Nephron (organoid): ENCODE data around the gene AP3M1.
A peak's percentile ranks its signal among the peaks of the same experiment; 100 is the strongest.

ENCODE experiments used
- H3K27ac Mint-ChIP-seq, 3 experiments: 2 replicates each; pipeline ENCODE4 v1.8.0; 2020; ENCODE audit warnings: mixed read lengths in 3 of 3, mild to moderate bottlenecking in 2 of 3, moderate library complexity in 1 of 3
- H3K27me3 Mint-ChIP-seq: 2 replicates; pipeline ENCODE4 v1.8.0; 2021; ENCODE audit warnings: low read depth, mild to moderate bottlenecking, moderate library complexity, mixed read lengths
- H3K36me3 Mint-ChIP-seq: 2 replicates; pipeline ENCODE4 v1.8.0; 2020; ENCODE audit warnings: low read depth, mixed read lengths
- H3K4me1 Mint-ChIP-seq: 2 replicates; pipeline ENCODE4 v1.8.0; 2020; ENCODE audit warnings: mixed read lengths
- H3K4me3 Mint-ChIP-seq, 3 experiments: 2 replicates each; pipeline ENCODE4 v1.8.0; 2020; ENCODE audit warnings: mild to moderate bottlenecking in 3 of 3, mixed read lengths in 3 of 3, moderate library complexity in 2 of 3
- H3K9me3 Mint-ChIP-seq: 2 replicates; pipeline ENCODE4 v1.8.0; 2020; ENCODE audit warnings: mixed read lengths
- CTCF ChIP-seq, 3 experiments: fragments of 200-600 bp; sonication (generic); IDR thresholded peaks; one replicate each; pipeline ENCODE4 v1.5.0; 2021; ENCODE audit warnings: antibody characterized with exemption in 3 of 3; ENCODE audit not compliant: unreplicated experiment in 3 of 3

The AP3M1 gene

DNA sequence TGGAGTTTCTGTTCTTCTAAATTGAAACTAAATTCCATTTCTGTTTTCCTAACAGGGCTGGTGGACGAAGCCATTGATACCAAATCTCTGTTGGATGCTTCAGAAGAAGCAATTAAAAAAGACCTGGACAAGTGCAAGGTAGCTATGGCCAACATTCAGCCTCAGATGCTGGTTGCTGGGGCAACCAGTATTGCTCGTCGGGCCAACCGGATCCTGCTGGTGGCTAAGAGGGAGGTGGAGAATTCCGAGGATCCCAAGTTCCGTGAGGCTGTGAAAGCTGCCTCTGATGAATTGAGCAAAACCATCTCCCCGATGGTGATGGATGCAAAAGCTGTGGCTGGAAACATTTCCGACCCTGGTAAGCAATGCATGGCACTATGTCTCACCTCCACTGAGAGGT, 45.6 kb downstream of the AP3M1 start:
- no peak overlapping the region for H3K27ac Mint-ChIP-seq
- TF ChIP-seq CTCF (IDR thresholded peaks at IDR 0.05; ENCODE audit: unreplicated experiment in 3 of 3): no peak
- H3K36me3 Mint-ChIP-seq: peaks cover 83% of the 10 kb centered on the region
- no peak overlapping the region for H3K4me3 Mint-ChIP-seq
- H3K4me1 Mint-ChIP-seq: no peaks in the 10 kb centered on the region
- H3K27me3 Mint-ChIP-seq: no peaks in the 10 kb centered on the region
- no peaks in the 10 kb centered on the region for H3K9me3 Mint-ChIP-seq

DNA sequence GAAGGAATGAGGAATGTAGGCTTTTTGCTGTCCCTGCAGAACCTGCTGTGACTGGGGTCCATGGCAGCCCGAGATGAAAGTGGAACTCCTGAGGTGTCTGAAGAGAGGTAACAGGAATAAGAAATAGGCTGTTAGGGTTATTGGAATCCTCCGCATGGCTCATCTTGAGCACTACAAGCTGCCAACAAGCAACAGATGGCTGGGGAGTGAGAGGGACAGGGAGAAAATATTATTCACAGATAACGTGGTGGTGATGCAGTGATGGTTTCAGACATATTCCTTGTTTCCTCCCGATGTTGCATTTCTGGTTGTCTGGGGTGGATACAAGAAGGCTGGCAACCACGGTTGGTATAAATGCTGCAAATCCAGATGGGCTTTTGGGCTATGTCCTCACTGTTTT, 46.1 kb downstream of the AP3M1 start:
- no peak for TF ChIP-seq CTCF (IDR thresholded peaks at IDR 0.05; ENCODE audit: unreplicated experiment in 3 of 3)
- Mint-ChIP-seq H3K4me3 (no peak overlapping the region), H3K27ac (no peak overlapping the region), H3K9me3 (no peaks in the 10 kb centered on the region), H3K27me3 (no peaks in the 10 kb centered on the region), H3K4me1 (no peaks in the 10 kb centered on the region), H3K36me3 (peaks cover 83% of the 10 kb centered on the region)

- Mint-ChIP-seq H3K27ac (no peak overlapping the region), H3K36me3 (peaks cover 84% of the 10 kb centered on the region), H3K9me3 (no peaks in the 10 kb centered on the region), H3K27me3 (no peaks in the 10 kb centered on the region), H3K4me1 (no peaks in the 10 kb centered on the region), H3K4me3 (no peak overlapping the region)
- TF ChIP-seq CTCF (IDR thresholded peaks at IDR 0.05; ENCODE audit: unreplicated experiment in 3 of 3): peak; percentile 22 to 33 (median 27)
Observed at GRCh38 chr10:74103560-74104258, 46.9 kb downstream of the AP3M1 start.

- Mint-ChIP-seq H3K4me3 (no peak overlapping the region), H3K9me3 (no peaks in the 10 kb centered on the region), H3K27ac (no peak overlapping the region), H3K36me3 (peaks cover 86% of the 10 kb centered on the region), H3K4me1 (no peaks in the 10 kb centered on the region), H3K27me3 (no peaks in the 10 kb centered on the region)
- no peak for TF ChIP-seq CTCF (IDR thresholded peaks at IDR 0.05; ENCODE audit: unreplicated experiment in 3 of 3)
Observed at GRCh38 chr10:74099836-74100235, 50.8 kb downstream of the AP3M1 start.

DNA sequence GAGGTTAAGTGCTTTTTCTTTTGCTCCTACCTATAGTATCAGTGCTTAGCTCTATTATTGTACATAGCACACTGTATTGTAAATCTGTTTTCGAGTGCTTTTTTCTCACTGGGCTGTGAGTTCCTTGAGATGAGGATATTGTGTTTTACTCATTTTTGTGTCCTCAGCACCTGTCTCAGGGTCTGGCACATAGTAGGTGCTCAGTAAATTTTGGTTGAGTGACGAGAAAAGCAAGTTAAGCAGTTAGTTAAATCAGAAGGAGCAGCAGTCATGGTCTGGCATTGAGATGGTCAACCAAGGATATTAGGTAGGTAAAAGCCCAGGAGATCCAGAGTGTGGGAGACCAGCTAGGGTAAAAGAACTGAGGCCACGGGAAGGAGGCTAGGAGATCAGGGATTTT, 51.2 kb downstream of the AP3M1 start:
- Mint-ChIP-seq H3K27me3 (no peaks in the 10 kb centered on the region), H3K4me3 (no peak overlapping the region), H3K27ac (no peak overlapping the region), H3K4me1 (no peaks in the 10 kb centered on the region), H3K9me3 (no peaks in the 10 kb centered on the region), H3K36me3 (peaks cover 86% of the 10 kb centered on the region)
- no peak for TF ChIP-seq CTCF (IDR thresholded peaks at IDR 0.05; ENCODE audit: unreplicated experiment in 3 of 3)

- peaks cover 77% of the 10 kb centered on the region for H3K36me3 Mint-ChIP-seq
- no peaks in the 10 kb centered on the region for H3K27me3 Mint-ChIP-seq
- H3K4me1 Mint-ChIP-seq: no peaks in the 10 kb centered on the region
- no peak overlapping the region for H3K4me3 Mint-ChIP-seq
- no peaks in the 10 kb centered on the region for H3K9me3 Mint-ChIP-seq
- no peak overlapping the region for H3K27ac Mint-ChIP-seq
- no peak for TF ChIP-seq CTCF (IDR thresholded peaks at IDR 0.05; ENCODE audit: unreplicated experiment in 3 of 3)
Observed at GRCh38 chr10:74097776-74098175, 52.9 kb downstream of the AP3M1 start.
